H1 (cell line): ENCODE data around the gene FAM13C. TPM values are rescaled to one million over a fixed set of nuclear protein-coding genes. Genes with fewer than 3 reads are reported as not detected.

ENCODE experiments used
- ASH2L ChIP-seq: fragments of 200-600, 300-600 bp; sonication (generic); IDR thresholded peaks from one replicate; pipeline ENCODE4 v1.7.1; 2017; ENCODE audit warnings: low read length
- TAF7 ChIP-seq: optimal IDR thresholded peaks from 2 replicates; pipeline ENCODE3; 2011; ENCODE audit warnings: low read depth, mild to moderate bottlenecking, inconsistent platforms, low read length, moderate library complexity, borderline replicate concordance
- polyA plus RNA-seq, 7 experiments: library from polyadenylated mRNA; depleted of rRNA in 3 of 7; stranded (reverse) in 5 of 7; unstranded in 2 of 7; fragments of >200 nt in 5 of 7; fragments of 200-250 nt in 2 of 7; gene quantifications; 1 replicate in 5 of 7; 2 replicates in 1 of 7; 4 replicates in 1 of 7; pipeline versions ENCODE4 v1.2.1 to v1.2.3, GENCODE V29; 2011 to 2013; ENCODE audit warnings: missing spikeins in 2 of 7, mixed read lengths in 2 of 7
- total RNA-seq: library from RNA; stranded (reverse); fragmentation: NEBNext Ultra II Directional; extraction: Animal tissue kit (Norgen Biotek cat#: 25700); gene quantifications from 2 replicates; pipeline ENCODE4 v1.2.1, GENCODE V29; 2021
- TF ChIP-seq, protein P1 (sequence below): fragments of 300-600 bp; sonication (generic); IDR thresholded peaks from 2 replicates; pipeline ENCODE4 v1.7.1; 2012; ENCODE audit warnings: low read length, moderate library complexity, mild to moderate bottlenecking, inconsistent platforms; ENCODE audit not compliant: insufficient replicate concordance
- TF ChIP-seq, protein P2 (sequence below): IDR thresholded peaks from 2 replicates; pipeline ENCODE4 v1.6.1; 2012; ENCODE audit warnings: inconsistent platforms
- TF ChIP-seq, protein P3 (sequence below), 3 experiments: IDR thresholded peaks; 1 replicate in 2 of 3; 2 replicates in 1 of 3; pipeline versions ENCODE4 v1.5.1 to v1.6.1; 2011; ENCODE audit warnings: low read length in 3 of 3, mild to moderate bottlenecking in 3 of 3, inconsistent platforms in 2 of 3, low read depth in 1 of 3, moderate library complexity in 1 of 3; ENCODE audit not compliant: insufficient read depth in 1 of 3; ENCODE audit errors: control extremely low read depth in 1 of 3

The FAM13C gene
- total and polyA plus RNA-seq, 2 of the 8 experiments (the other 6 are each of a cell fraction or from before 2014, with no cell fraction given): 0.56 to 0.62 TPM

DNA sequence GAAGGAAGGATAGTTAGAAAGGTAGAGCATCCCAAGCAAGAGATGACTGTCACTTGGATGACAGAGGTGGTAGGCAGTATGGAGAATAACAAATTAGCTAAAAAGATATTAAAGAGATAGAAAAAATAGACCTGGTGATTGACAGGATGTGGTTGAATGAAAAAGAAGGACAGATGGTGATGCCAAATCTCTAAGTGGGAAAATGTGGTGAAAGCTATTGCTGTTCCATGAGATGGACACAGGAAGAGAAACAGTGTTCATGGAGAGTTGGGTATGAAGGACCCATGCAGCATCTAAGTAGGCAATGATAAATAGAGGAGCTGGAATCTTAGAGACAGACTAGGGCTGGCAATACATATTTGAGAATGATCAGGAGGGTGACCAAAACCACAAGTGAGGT is 30.7 kb downstream of the FAM13C start (continued):
- TF ChIP-seq, protein P1, sequence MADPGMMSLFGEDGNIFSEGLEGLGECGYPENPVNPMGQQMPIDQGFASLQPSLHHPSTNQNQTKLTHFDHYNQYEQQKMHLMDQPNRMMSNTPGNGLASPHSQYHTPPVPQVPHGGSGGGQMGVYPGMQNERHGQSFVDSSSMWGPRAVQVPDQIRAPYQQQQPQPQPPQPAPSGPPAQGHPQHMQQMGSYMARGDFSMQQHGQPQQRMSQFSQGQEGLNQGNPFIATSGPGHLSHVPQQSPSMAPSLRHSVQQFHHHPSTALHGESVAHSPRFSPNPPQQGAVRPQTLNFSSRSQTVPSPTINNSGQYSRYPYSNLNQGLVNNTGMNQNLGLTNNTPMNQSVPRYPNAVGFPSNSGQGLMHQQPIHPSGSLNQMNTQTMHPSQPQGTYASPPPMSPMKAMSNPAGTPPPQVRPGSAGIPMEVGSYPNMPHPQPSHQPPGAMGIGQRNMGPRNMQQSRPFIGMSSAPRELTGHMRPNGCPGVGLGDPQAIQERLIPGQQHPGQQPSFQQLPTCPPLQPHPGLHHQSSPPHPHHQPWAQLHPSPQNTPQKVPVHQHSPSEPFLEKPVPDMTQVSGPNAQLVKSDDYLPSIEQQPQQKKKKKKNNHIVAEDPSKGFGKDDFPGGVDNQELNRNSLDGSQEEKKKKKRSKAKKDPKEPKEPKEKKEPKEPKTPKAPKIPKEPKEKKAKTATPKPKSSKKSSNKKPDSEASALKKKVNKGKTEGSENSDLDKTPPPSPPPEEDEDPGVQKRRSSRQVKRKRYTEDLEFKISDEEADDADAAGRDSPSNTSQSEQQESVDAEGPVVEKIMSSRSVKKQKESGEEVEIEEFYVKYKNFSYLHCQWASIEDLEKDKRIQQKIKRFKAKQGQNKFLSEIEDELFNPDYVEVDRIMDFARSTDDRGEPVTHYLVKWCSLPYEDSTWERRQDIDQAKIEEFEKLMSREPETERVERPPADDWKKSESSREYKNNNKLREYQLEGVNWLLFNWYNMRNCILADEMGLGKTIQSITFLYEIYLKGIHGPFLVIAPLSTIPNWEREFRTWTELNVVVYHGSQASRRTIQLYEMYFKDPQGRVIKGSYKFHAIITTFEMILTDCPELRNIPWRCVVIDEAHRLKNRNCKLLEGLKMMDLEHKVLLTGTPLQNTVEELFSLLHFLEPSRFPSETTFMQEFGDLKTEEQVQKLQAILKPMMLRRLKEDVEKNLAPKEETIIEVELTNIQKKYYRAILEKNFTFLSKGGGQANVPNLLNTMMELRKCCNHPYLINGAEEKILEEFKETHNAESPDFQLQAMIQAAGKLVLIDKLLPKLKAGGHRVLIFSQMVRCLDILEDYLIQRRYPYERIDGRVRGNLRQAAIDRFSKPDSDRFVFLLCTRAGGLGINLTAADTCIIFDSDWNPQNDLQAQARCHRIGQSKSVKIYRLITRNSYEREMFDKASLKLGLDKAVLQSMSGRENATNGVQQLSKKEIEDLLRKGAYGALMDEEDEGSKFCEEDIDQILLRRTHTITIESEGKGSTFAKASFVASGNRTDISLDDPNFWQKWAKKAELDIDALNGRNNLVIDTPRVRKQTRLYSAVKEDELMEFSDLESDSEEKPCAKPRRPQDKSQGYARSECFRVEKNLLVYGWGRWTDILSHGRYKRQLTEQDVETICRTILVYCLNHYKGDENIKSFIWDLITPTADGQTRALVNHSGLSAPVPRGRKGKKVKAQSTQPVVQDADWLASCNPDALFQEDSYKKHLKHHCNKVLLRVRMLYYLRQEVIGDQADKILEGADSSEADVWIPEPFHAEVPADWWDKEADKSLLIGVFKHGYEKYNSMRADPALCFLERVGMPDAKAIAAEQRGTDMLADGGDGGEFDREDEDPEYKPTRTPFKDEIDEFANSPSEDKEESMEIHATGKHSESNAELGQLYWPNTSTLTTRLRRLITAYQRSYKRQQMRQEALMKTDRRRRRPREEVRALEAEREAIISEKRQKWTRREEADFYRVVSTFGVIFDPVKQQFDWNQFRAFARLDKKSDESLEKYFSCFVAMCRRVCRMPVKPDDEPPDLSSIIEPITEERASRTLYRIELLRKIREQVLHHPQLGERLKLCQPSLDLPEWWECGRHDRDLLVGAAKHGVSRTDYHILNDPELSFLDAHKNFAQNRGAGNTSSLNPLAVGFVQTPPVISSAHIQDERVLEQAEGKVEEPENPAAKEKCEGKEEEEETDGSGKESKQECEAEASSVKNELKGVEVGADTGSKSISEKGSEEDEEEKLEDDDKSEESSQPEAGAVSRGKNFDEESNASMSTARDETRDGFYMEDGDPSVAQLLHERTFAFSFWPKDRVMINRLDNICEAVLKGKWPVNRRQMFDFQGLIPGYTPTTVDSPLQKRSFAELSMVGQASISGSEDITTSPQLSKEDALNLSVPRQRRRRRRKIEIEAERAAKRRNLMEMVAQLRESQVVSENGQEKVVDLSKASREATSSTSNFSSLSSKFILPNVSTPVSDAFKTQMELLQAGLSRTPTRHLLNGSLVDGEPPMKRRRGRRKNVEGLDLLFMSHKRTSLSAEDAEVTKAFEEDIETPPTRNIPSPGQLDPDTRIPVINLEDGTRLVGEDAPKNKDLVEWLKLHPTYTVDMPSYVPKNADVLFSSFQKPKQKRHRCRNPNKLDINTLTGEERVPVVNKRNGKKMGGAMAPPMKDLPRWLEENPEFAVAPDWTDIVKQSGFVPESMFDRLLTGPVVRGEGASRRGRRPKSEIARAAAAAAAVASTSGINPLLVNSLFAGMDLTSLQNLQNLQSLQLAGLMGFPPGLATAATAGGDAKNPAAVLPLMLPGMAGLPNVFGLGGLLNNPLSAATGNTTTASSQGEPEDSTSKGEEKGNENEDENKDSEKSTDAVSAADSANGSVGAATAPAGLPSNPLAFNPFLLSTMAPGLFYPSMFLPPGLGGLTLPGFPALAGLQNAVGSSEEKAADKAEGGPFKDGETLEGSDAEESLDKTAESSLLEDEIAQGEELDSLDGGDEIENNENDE: no peak
- TF ChIP-seq ASH2L: no peak
- TF ChIP-seq, protein P2, sequence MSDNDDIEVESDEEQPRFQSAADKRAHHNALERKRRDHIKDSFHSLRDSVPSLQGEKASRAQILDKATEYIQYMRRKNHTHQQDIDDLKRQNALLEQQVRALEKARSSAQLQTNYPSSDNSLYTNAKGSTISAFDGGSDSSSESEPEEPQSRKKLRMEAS: no peak
- TF ChIP-seq, protein P3, sequence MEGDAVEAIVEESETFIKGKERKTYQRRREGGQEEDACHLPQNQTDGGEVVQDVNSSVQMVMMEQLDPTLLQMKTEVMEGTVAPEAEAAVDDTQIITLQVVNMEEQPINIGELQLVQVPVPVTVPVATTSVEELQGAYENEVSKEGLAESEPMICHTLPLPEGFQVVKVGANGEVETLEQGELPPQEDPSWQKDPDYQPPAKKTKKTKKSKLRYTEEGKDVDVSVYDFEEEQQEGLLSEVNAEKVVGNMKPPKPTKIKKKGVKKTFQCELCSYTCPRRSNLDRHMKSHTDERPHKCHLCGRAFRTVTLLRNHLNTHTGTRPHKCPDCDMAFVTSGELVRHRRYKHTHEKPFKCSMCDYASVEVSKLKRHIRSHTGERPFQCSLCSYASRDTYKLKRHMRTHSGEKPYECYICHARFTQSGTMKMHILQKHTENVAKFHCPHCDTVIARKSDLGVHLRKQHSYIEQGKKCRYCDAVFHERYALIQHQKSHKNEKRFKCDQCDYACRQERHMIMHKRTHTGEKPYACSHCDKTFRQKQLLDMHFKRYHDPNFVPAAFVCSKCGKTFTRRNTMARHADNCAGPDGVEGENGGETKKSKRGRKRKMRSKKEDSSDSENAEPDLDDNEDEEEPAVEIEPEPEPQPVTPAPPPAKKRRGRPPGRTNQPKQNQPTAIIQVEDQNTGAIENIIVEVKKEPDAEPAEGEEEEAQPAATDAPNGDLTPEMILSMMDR (IDR thresholded peaks at IDR 0.05; ENCODE audit: control extremely low read depth in 1 of 3, insufficient read depth in 1 of 3, low read depth in 1 of 3, low read length in 3 of 3): no peak
- TF ChIP-seq TAF7: no peak
